HepG2 (cell line): ENCODE data around the gene DAPK1. TPM values are rescaled to one million over a fixed set of nuclear protein-coding genes. Genes with fewer than 3 reads are reported as not detected.

ENCODE experiments used
- ATAC-seq: fragments of 200-7000 bp; cut with Tn5 transposase; 3 replicates; pipeline ENCODE4 v1.9.1; 2020; ENCODE audit warnings: mild to moderate bottlenecking, moderate library complexity
- BruUV-seq: library from RNA; stranded (reverse); fragments of 400-500 nt; replicated peaks from 2 replicates; lab custom pipeline; 2021; lab: Mats Ljungman, UMichigan
- CTCF ChIA-PET: fragments of 300-600 bp; formaldehyde crosslinking; extraction: SDS; loops from one replicate; lab custom pipeline; 2021; ENCODE audit warnings: low total read pairs, inconsistent platforms, low intra/inter-chr PET ratio; lab: Yijun Ruan, JAX
- POLR2A ChIA-PET: fragments of 350-600 bp; sonication (Branson Sonifier 250); formaldehyde crosslinking; loops from one replicate; lab custom pipeline; 2020; ENCODE audit warnings: antibody characterized with exemption, inconsistent platforms; lab: Yijun Ruan, JAX
- DNase-seq: peaks from one replicate; pipeline ENCODE4 v3.0.0-alpha.2; 2015; ENCODE audit warnings: low spot score
- FAIRE-seq: peaks from 3 replicates; lab custom pipeline; 2011; peaks lifted over from hg19 to GRCh38; lab: Jason Lieb, UNC
- H2AFZ ChIP-seq: one replicate; pipeline ENCODE4 v1.6.1; 2011; ENCODE audit warnings: low read length, inconsistent platforms
- H3K27ac ChIP-seq: fragments of 300-600 bp; 3 replicates; pipeline ENCODE4 v1.8.0; 2011; ENCODE audit warnings: mixed run types, mild to moderate bottlenecking, mixed read lengths, low read length, inconsistent platforms; ENCODE audit not compliant: insufficient read depth; ENCODE audit errors: extremely low read length
- H3K27me3 ChIP-seq, 2 experiments: fragments of 200-600 bp in 1 of 2; 2 replicates in 1 of 2; 3 replicates in 1 of 2; pipeline versions ENCODE4 v1.6.0 to v1.8.0; 2011; ENCODE audit warnings: low read length in 2 of 2, mild to moderate bottlenecking in 2 of 2, moderate library complexity in 2 of 2, inconsistent platforms in 1 of 2; ENCODE audit not compliant: insufficient read depth in 2 of 2, control insufficient read depth in 1 of 2
- H3K36me3 ChIP-seq, 2 experiments: fragments of 200-600 bp in 1 of 2; replicated peaks in 1 of 2; 2 replicates in 1 of 2; 3 replicates in 1 of 2; pipeline versions ENCODE4 v1.5.1 to v1.8.0; 2011; ENCODE audit warnings: low read length in 2 of 2, inconsistent platforms in 1 of 2; ENCODE audit not compliant: insufficient read depth in 2 of 2, control insufficient read depth in 1 of 2
- H3K4me1 ChIP-seq: 2 replicates; pipeline ENCODE4 v1.5.1; 2012; ENCODE audit warnings: low read length, inconsistent platforms; ENCODE audit not compliant: insufficient read depth
- H3K4me2 ChIP-seq: 2 replicates; pipeline ENCODE4 v1.6.0; 2011; ENCODE audit warnings: low read depth, low read length, inconsistent platforms
- H3K4me3 ChIP-seq, 3 experiments: fragments of 200-600 bp in 1 of 3; sonication (generic), shearing (Covaris generic) in 1 of 3; replicated peaks in 1 of 3; 2 replicates each; pipeline ENCODE4 v1.5.1; 2011 to 2016; ENCODE audit warnings: low read length in 3 of 3, inconsistent platforms in 2 of 3, low read depth in 2 of 3, mild to moderate bottlenecking in 2 of 3, control low read depth in 1 of 3, mixed read lengths in 1 of 3; ENCODE audit not compliant: insufficient read depth in 1 of 3
- H3K79me2 ChIP-seq: one replicate; pipeline ENCODE4 v1.6.1; 2011; ENCODE audit warnings: low read length, inconsistent platforms; ENCODE audit not compliant: insufficient read depth
- H3K9ac ChIP-seq: 2 replicates; pipeline ENCODE4 v1.6.0; 2011; ENCODE audit warnings: mild to moderate bottlenecking, low read depth, low read length, inconsistent platforms; ENCODE audit not compliant: insufficient read depth
- H3K9me3 ChIP-seq: 2 replicates; pipeline ENCODE4 v1.5.1; 2012; ENCODE audit warnings: mild to moderate bottlenecking, low read length
- H4K20me1 ChIP-seq: 2 replicates; pipeline ENCODE4 v1.6.0; 2011; ENCODE audit warnings: inconsistent platforms, mild to moderate bottlenecking, low read length, moderate library complexity; ENCODE audit not compliant: insufficient read depth
- BRD4 ChIP-seq: sonication (generic); formaldehyde crosslinking; IDR thresholded peaks from 2 replicates; pipeline ENCODE4 v1.4.0; 2020; ENCODE audit warnings: missing genetic modification reagents
- FLYWCH1 ChIP-seq: sonication (generic); formaldehyde crosslinking; IDR thresholded peaks from 2 replicates; pipeline ENCODE4 v1.8.1; 2023; ENCODE audit warnings: mild to moderate bottlenecking, missing genetic modification reagents
- HNRNPH1 ChIP-seq: fragments of 200-400 bp; formaldehyde crosslinking; optimal IDR thresholded peaks from 2 replicates; pipeline ENCODE3; 2017; ENCODE audit warnings: mild to moderate bottlenecking, low read depth, low read length
- HNRNPUL1 ChIP-seq: fragments of 200-400 bp; formaldehyde crosslinking; IDR thresholded peaks from 2 replicates; pipeline ENCODE4 v1.6.1; 2017; ENCODE audit warnings: low read depth, mild to moderate bottlenecking, low read length, moderate library complexity
- NKX3-1 ChIP-seq: sonication (generic); formaldehyde crosslinking; IDR thresholded peaks from 2 replicates; pipeline ENCODE4 v1.5.0; 2020; ENCODE audit warnings: missing genetic modification reagents
- RFX1 ChIP-seq: fragments of 450-650 bp; IDR thresholded peaks from 2 replicates; pipeline ENCODE4 v1.6.1; 2017
- ZFP37 ChIP-seq: sonication (generic); formaldehyde crosslinking; IDR thresholded peaks from 2 replicates; pipeline ENCODE4 v1.4.0; 2020; ENCODE audit warnings: missing genetic modification reagents, borderline replicate concordance
- WGBS: methylation state at CpG from one replicate; pipeline ENCODE4 v1.1.6; 2017; ENCODE audit warnings: low lambda C conversion rate; 5-methylcytosine and 5-hydroxymethylcytosine counted together
- in situ Hi-C: cut with HindIII; loops from 2 replicates; pipeline ENCODE4 v1.10.0; 2017; ENCODE audit warnings: low pct_unique_long_range_greater_than_20kb; ENCODE audit not compliant: extremely low pct_ligation_motif_present
- intact Hi-C: fragments of 100-400 bp; cut with micrococcal nuclease; formaldehyde crosslinking; loops from one replicate; pipeline ENCODE4 v1.10.0; 2022; ENCODE audit not compliant: unreplicated experiment
- polyA plus RNA-seq, 8 experiments: library from polyadenylated mRNA; depleted of rRNA in 3 of 8; stranded (reverse) in 7 of 8; unstranded in 1 of 8; fragments of >200 nt; fragmentation: Illumina TruSeq in 4 of 8; extraction: Trizol in 4 of 8; gene quantifications; 2 replicates each; pipeline versions ENCODE4 v1.2.1 to v1.2.3, GENCODE V29; 2011 to 2016; ENCODE audit warnings: low read depth in 4 of 8, missing spikeins in 1 of 8, mixed read lengths in 1 of 8; ENCODE audit not compliant: insufficient read depth in 1 of 8
- total RNA-seq, 5 experiments: library from RNA; depleted of rRNA; stranded (reverse); fragments of >200 nt; fragmentation: Illumina TruSeq; extraction: Trizol; gene quantifications; 2 replicates each; pipeline ENCODE4 v1.2.3, GENCODE V29; 2016; ENCODE audit warnings: low read depth in 1 of 5
- TF ChIP-seq, protein P1 (sequence below): sonication (generic); formaldehyde crosslinking; IDR thresholded peaks from 2 replicates; pipeline ENCODE4 v1.4.0; 2020; ENCODE audit warnings: missing genetic modification reagents, borderline replicate concordance

Gene DAPK1
- total and polyA plus RNA-seq, 2 of the 13 experiments (the other 11 are each of a cell fraction or from before 2014, with no cell fraction given): 35.7 to 35.9 TPM

DNA sequence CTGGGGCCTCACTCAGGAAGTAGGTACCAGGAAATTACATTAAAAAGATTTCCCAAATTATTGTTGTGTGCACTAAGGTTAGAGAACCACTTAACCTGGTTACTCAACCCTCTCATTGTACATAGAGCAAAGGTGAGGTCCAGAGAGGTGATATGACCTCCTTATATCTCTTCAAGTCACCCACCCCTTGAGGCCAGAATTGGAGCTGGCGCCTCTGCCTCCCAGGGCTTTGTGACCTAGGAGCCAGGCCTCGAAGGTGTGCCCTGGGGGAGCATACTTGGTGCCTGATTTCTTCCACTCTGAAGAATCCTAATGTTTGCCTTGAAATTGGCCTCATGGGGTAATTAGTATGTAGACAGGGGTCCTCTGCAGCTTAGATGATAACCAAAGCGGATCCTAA is 133.2 kb downstream of the DAPK1 start (continued):
- TF ChIP-seq, protein P1, sequence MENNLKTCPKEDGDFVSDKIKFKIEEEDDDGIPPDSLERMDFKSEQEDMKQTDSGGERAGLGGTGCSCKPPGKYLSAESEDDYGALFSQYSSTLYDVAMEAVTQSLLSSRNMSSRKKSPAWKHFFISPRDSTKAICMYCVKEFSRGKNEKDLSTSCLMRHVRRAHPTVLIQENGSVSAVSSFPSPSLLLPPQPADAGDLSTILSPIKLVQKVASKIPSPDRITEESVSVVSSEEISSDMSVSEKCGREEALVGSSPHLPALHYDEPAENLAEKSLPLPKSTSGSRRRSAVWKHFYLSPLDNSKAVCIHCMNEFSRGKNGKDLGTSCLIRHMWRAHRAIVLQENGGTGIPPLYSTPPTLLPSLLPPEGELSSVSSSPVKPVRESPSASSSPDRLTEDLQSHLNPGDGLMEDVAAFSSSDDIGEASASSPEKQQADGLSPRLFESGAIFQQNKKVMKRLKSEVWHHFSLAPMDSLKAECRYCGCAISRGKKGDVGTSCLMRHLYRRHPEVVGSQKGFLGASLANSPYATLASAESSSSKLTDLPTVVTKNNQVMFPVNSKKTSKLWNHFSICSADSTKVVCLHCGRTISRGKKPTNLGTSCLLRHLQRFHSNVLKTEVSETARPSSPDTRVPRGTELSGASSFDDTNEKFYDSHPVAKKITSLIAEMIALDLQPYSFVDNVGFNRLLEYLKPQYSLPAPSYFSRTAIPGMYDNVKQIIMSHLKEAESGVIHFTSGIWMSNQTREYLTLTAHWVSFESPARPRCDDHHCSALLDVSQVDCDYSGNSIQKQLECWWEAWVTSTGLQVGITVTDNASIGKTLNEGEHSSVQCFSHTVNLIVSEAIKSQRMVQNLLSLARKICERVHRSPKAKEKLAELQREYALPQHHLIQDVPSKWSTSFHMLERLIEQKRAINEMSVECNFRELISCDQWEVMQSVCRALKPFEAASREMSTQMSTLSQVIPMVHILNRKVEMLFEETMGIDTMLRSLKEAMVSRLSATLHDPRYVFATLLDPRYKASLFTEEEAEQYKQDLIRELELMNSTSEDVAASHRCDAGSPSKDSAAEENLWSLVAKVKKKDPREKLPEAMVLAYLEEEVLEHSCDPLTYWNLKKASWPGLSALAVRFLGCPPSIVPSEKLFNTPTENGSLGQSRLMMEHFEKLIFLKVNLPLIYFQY: no peak
- no peak for TF ChIP-seq BRD4 (CRISPR knock-in tag)

DNA sequence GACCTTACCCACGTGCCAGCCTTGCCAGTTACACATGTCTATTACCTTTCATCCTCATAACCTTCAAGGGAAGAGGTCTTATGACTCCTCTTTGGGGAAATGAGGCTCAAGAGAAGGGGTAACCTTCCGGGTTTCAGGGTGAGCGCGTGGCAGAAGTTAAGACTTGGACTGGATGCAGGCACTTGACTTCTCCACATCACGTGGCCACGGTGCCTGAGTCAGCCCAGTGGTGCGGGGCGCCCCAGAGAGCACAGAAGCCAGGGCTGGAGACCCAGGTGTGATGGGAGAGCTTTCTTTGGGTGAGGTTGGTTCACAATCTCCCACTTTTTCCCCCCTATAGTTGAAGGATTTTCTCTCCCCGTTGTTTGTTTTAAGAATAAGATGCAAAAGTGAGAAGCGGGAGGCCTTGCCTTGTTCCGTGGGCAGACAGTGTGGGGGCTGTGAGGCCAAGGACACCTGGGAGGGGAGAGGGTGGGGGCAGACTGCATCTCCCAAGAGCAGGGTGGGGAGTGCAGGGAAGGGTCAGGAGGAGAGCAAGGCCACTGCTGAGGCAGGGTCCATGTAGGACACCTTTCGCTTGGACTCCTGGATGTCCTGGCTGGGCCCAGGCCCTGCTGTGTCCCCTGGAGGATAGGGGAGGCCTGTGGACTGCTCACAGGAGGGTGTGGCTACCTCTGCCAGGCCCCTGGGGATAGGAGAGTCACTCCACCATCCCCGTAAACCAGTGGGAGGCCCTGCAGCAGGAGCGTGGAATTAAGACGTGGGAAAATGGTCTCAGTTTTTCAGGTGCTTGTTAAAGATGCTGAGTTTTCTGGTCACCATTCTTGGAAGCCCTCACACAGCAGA is 138.2 kb downstream of the DAPK1 start:
- no peaks in the 10 kb centered on the region for H3K9me3 ChIP-seq
- no peaks in the 10 kb centered on the region for H3K27me3 ChIP-seq
- in situ Hi-C loops: no loop called here
- BruUV-seq: no TSS peak
- TF ChIP-seq ZFP37 (CRISPR knock-in tag) (no peak), RFX1 (no peak), FLYWCH1 (no peak), HNRNPUL1 (no peak), NKX3-1 (no peak), HNRNPH1 (no peak)
- POLR2A ChIA-PET: no interaction called here
- peaks cover 17 to 43% of the 10 kb centered on the region in 2 experiments for H3K36me3 ChIP-seq
- intact Hi-C loops: no loop called here
- no peaks in the 10 kb centered on the region for H3K79me2 ChIP-seq
- no peak overlapping the region for H3K9ac ChIP-seq
- H3K4me3 ChIP-seq: no peak overlapping the region
- H3K4me2 ChIP-seq: no peak overlapping the region
- DNase-seq (no peak), ATAC-seq (peak; percentile 30; the same call in 1 of the 3 replicates), FAIRE-seq (no peak)
- CTCF ChIA-PET: no interaction called here
- H4K20me1 ChIP-seq: 0 out of 2 replicates have a peak, but pooled peaks cover 3% of the 10 kb centered on the region
- no peak overlapping the region for H3K27ac ChIP-seq
- H2AFZ ChIP-seq: no peak overlapping the region
- H3K4me1 ChIP-seq: no peaks in the 10 kb centered on the region
- 95% methylated on average over 15 of the region's 15 CpGs for WGBS
